IPS DF 6.9 (cell line): ENCODE data around the gene ZNF771.
A peak's percentile ranks its signal among the peaks of the same experiment; 100 is the strongest.

ENCODE experiments used
- DNase-seq: peaks from one replicate; pipeline ENCODE4 v3.0.0-alpha.2; 2013; ENCODE audit warnings: low read depth, low spot score
- H3K27ac ChIP-seq: one replicate; pipeline ENCODE4 v1.5.1; 2013; ENCODE audit warnings: low read length, control low read depth
- H3K27me3 ChIP-seq: 2 replicates; pipeline ENCODE4 v1.6.1; 2013; ENCODE audit warnings: mild to moderate bottlenecking, low read length; ENCODE audit not compliant: control insufficient read depth, insufficient read depth
- H3K36me3 ChIP-seq: 2 replicates; pipeline ENCODE4 v1.6.1; 2013; ENCODE audit warnings: low read length; ENCODE audit not compliant: control insufficient read depth, insufficient read depth
- H3K4me1 ChIP-seq: 2 replicates; pipeline ENCODE4 v1.6.1; 2013; ENCODE audit warnings: low read length; ENCODE audit not compliant: control insufficient read depth, insufficient read depth
- H3K4me3 ChIP-seq: 2 replicates; pipeline ENCODE4 v1.5.1; 2013; ENCODE audit warnings: mild to moderate bottlenecking, low read length
- H3K9me3 ChIP-seq: 2 replicates; pipeline ENCODE4 v1.6.1; 2013; ENCODE audit warnings: low read length, inconsistent platforms; ENCODE audit not compliant: control insufficient read depth, insufficient read depth
- WGBS: extraction: QIAGEN DNeasy Blood & Tissue Kit; methylation state at CpG from one replicate; pipeline ENCODE4 v1.1.7; 2013; ENCODE audit warnings: mixed read lengths, missing lambda C conversion rate; ENCODE audit not compliant: insufficient read length, insufficient coverage; 5-methylcytosine and 5-hydroxymethylcytosine counted together

ZNF771 gene

DNA sequence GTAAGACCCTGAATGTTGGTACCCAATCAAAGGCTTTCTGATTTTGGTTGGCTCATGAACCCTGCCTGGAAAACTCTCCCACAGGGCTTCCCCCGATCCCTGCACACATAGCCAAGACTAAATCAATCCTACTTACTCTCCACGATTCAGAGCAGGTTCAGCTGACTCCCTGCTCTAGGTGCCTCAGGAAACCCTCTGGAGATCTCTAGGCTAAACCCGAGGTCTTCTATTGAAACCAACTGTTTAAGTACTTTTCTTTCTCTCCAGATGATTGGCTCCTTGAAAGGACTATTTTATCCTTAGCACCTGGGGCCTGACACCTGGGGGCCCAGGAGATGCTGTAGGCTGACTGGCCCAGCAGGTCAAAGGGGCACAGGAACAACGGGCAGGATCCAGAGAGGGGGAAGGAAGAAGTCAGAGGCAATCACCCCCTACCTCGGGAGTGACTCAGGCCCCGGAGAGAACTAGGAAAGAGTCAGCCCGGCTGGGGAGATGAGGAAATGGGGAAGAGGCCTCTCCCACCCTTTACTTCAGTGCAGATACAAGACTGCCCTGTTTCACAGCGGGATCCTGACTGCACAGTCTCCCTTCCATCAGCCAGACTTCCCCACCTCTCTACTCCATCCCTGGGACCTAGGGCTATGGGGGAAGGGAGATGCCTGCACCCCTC is 39.1 kb upstream of the ZNF771 start:
- Histone ChIP-seq H3K36me3 (no peaks in the 10 kb centered on the region), H3K27me3 (no peaks in the 10 kb centered on the region), H3K4me3 (no peak overlapping the region), H3K27ac (no peak overlapping the region), H3K4me1 (peaks cover 7% of the 10 kb centered on the region), H3K9me3 (no peaks in the 10 kb centered on the region)
- DNase-seq = no peak
- no CpG with 5 or more reads among the region's 8 CpGs for WGBS

DNA sequence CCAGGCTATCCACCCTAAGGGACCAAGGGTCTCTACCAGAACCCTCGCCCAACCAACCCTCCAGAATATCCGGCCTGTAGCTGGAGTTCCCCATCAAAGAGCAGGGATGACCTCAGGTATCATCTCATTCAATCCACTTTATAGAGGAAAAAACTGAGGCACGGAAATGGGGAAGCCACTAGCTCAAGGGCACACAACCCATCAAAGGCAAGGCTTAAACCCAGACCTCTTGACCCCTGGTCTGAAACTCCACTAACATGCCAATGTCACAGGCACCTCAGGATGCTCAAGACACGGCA is 38.7 kb upstream of the ZNF771 start:
- Histone ChIP-seq H3K27me3 (no peaks in the 10 kb centered on the region), H3K4me3 (no peak overlapping the region), H3K36me3 (no peaks in the 10 kb centered on the region), H3K4me1 (peaks cover 7% of the 10 kb centered on the region), H3K27ac (no peak overlapping the region), H3K9me3 (no peaks in the 10 kb centered on the region)
- no peak for DNase-seq
- no CpG with 5 or more reads among the region's 4 CpGs for WGBS

DNA sequence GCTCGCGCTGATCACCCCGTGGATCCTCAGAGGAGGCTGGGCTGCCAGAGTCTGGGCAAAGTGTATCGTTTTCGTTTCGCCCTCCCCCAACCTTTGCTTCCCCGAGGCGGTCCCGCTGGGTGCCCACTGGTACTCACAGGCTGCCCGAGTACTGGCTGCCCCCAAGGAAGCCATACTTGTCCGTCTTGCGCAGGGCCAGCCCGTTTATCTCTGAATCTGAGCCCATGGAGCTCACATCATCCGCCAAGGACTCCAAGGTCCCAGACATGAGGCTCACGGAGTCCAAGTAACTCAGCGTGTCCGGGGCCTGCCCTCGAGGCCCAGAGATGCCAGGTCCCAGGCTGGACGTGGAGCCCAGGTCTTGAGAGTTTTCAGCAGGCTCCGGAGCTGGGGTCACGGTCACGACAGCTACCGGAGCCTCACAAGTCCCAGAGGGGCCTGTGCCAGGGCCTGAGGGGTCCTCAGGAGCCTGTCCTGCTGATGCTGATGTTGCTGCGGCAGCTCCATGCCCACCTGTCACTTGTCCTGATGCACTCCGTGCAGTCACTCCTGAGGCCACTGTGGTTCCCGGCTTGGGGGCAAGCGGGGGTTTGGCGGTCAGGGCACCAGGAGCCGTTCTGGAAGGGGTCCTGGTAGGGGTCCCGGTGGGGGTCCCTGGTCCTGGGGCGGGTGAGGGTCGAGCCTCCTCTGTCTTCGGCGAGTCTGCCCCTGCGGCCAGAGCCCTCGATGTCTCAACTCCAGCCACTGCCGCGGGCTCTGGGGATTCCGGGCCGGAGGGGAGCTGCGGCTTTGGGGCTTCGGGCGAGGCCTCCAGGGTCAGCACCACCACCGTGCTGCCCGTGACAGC is 38.1 kb upstream of the ZNF771 start:
- peaks cover 7% of the 10 kb centered on the region for H3K4me1 ChIP-seq
- H3K27ac ChIP-seq = no peak overlapping the region
- peak overlapping the region; percentile 77 for H3K4me3 ChIP-seq
- no CpG with 5 or more reads among the region's 45 CpGs for WGBS
- no peaks in the 10 kb centered on the region for H3K36me3 ChIP-seq
- no peaks in the 10 kb centered on the region for H3K27me3 ChIP-seq
- no peaks in the 10 kb centered on the region for H3K9me3 ChIP-seq
- DNase-seq = no peak

GRCh38 chr16:30369938-30370455 is 37.4 kb upstream of the ZNF771 start:
- Histone ChIP-seq H3K4me1 (peaks cover 7% of the 10 kb centered on the region), H3K9me3 (no peaks in the 10 kb centered on the region), H3K27me3 (no peaks in the 10 kb centered on the region), H3K4me3 (peak overlapping the region; percentile 77), H3K27ac (no peak overlapping the region), H3K36me3 (no peaks in the 10 kb centered on the region)
- no CpG with 5 or more reads among the region's 76 CpGs for WGBS
- DNase-seq = no peak

GRCh38 chr16:30370456-30371247 is 36.8 kb upstream of the ZNF771 start, which contains the start of gene TBC1D10B:
Gene TBC1D10B, minus strand, starts transcription at chr16:30370494. Its CDS starts 311 bp downstream, at chr16:30370183.
- H3K4me3 ChIP-seq = peak within 1 kb of the TSS; percentile 77
- peaks cover 7% of the 10 kb centered on the region for H3K4me1 ChIP-seq
- no peak within 1 kb of the TSS for H3K27ac ChIP-seq
- no CpG with 5 or more reads among the region's 40 CpGs for WGBS
- peak; percentile 98 for DNase-seq
- H3K9me3 ChIP-seq = no peaks in the 10 kb centered on the region
- H3K27me3 ChIP-seq = no peaks in the 10 kb centered on the region
- no peaks in the 10 kb centered on the region for H3K36me3 ChIP-seq

- Histone ChIP-seq H3K4me3 (peak overlapping the region; percentile 5; the same call in 1 of the 2 replicates), H3K27ac (no peak overlapping the region), H3K27me3 (no peaks in the 10 kb centered on the region), H3K4me1 (peaks cover 7% of the 10 kb centered on the region), H3K9me3 (no peaks in the 10 kb centered on the region), H3K36me3 (no peaks in the 10 kb centered on the region)
- DNase-seq = no peak
- no CpG with 5 or more reads among the region's 11 CpGs for whole genome bisulfite sequencing
Measured at GRCh38 chr16:30371248-30371816, 36.1 kb upstream of the ZNF771 start.

- Histone ChIP-seq H3K27me3 (no peaks in the 10 kb centered on the region), H3K4me1 (peaks cover 7% of the 10 kb centered on the region), H3K4me3 (no peak overlapping the region), H3K9me3 (no peaks in the 10 kb centered on the region), H3K36me3 (no peaks in the 10 kb centered on the region), H3K27ac (no peak overlapping the region)
- WGBS = no CpG with 5 or more reads among the region's 6 CpGs
- no peak for DNase-seq
Measured at GRCh38 chr16:30372038-30372712, 35.2 kb upstream of the ZNF771 start.

DNA sequence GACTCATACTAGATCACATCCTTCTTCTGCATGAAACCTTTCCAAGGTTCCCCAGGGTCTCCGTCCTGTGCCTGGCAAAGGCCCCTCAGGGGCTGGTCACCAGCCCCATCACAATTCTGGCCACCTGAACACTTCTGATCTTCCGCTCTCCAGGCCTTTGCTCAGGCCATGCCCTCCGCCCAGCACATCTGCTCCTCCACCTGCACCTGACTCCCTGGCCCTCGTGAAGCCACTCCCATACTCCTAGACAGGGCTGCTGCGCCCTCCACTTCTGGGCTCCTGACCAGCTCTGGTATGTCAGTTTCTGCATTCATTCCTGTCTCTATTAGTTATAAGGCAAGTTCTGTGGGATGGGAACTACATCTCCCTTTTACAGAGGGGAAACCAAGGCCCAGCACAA is 34.7 kb upstream of the ZNF771 start:
- DNase-seq = no peak
- Histone ChIP-seq H3K4me1 (peaks cover 5% of the 10 kb centered on the region), H3K4me3 (no peak overlapping the region), H3K9me3 (no peaks in the 10 kb centered on the region), H3K27ac (no peak overlapping the region), H3K27me3 (no peaks in the 10 kb centered on the region), H3K36me3 (no peaks in the 10 kb centered on the region)
- no CpG with 5 or more reads among the region's 5 CpGs for WGBS

DNA sequence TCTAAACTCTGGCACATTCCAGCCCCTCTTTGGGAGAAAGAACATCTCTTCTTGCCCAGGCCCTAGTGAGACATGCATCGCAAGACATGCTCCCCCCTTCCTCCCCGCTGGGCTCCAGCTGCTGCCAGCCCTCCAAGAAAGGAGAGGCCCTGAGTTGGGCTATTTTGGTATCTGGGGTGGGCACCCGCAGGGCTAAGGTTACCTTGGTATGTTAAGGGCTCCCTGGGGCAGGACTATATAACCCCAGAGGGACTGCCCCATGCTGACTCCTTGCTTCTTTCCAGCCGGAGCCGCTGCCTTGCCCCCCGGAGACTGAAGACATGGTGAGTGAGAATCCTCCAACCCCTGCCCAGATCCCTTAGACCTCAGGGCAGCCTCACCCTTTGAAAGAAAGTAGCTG is 32.9 kb upstream of the ZNF771 start, which contains the start of gene MYL11:
TSS of gene MYL11 (plus strand) at position 265 of the 400 bp plus-strand sequence. CDS start at position 321, 56 bp downstream.
- WGBS = no CpG with 5 or more reads among the region's 6 CpGs
- H3K36me3 ChIP-seq = no peaks in the 10 kb centered on the region
- H3K4me1 ChIP-seq = no peaks in the 10 kb centered on the region
- no peaks in the 10 kb centered on the region for H3K27me3 ChIP-seq
- H3K4me3 ChIP-seq = no peak within 1 kb of the TSS
- DNase-seq = no peak
- no peaks in the 10 kb centered on the region for H3K9me3 ChIP-seq
- no peak within 1 kb of the TSS for H3K27ac ChIP-seq
